Esophagus (tissue), 2 donors: Measurements from ENCODE around the gene PFDN5. TPM values are rescaled to one million over a fixed set of nuclear protein-coding genes. Genes with fewer than 3 reads are reported as not detected.

Experiments used
- H3K27ac ChIP-seq, 2 donors: one replicate each; pipeline ENCODE4 v1.5.1; 2013; ENCODE audit warnings: low read depth in 2 of 2, mild to moderate bottlenecking in 2 of 2, inconsistent platforms in 1 of 2, low read length in 1 of 2, moderate library complexity in 1 of 2
- H3K27me3 ChIP-seq, 2 donors: one replicate each; pipeline ENCODE4 v1.6.1; 2013; ENCODE audit warnings: low read length in 2 of 2, control low read depth in 1 of 2, mild to moderate bottlenecking in 1 of 2; ENCODE audit not compliant: insufficient read depth in 2 of 2, control insufficient read depth in 1 of 2
- H3K36me3 ChIP-seq, 2 donors: one replicate each; pipeline ENCODE4 v1.6.1; 2013; ENCODE audit warnings: low read length in 1 of 2; ENCODE audit not compliant: control insufficient read depth in 2 of 2, insufficient read depth in 2 of 2
- H3K4me1 ChIP-seq, 2 donors: one replicate each; pipeline ENCODE4 v1.6.1; 2013; ENCODE audit warnings: low read length in 1 of 2; ENCODE audit not compliant: control insufficient read depth in 2 of 2, insufficient read depth in 2 of 2
- H3K4me3 ChIP-seq, 2 donors: one replicate each; pipeline ENCODE4 v1.5.1; 2013; ENCODE audit warnings: low read length in 2 of 2, mild to moderate bottlenecking in 2 of 2, low read depth in 1 of 2, moderate library complexity in 1 of 2
- H3K9me3 ChIP-seq, 2 donors: one replicate each; pipeline ENCODE4 v1.6.1; 2013; ENCODE audit warnings: mild to moderate bottlenecking in 2 of 2, low read depth in 1 of 2, low read length in 1 of 2, moderate library complexity in 1 of 2; ENCODE audit not compliant: control insufficient read depth in 2 of 2, insufficient read depth in 1 of 2
- WGBS, 2 donors: extraction: QIAGEN DNeasy Blood & Tissue Kit; methylation state at CpG; one replicate each; pipeline ENCODE4 v1.1.7; 2013; 5-methylcytosine and 5-hydroxymethylcytosine counted together
- polyA plus RNA-seq, 2 donors: library from polyadenylated mRNA; stranded (reverse); fragments of 200-250 nt; gene quantifications; one replicate each; pipeline ENCODE4 v1.2.3, GENCODE V29; 2013
- donor health status: healthy with polysubstance abuse.
- donor health status: Bipolar disorder and iron deficiency.

Gene PFDN5
- 100 to 1,000 TPM; 612 to 762 TPM for polyA plus RNA-seq

GRCh38 chr12:53295070-53295890, at the start of gene PFDN5:
TSS of gene PFDN5 (plus strand) at chr12:53295542. CDS start at chr12:53295568, 26 bp downstream.
- Histone ChIP-seq H3K9me3 (no peaks in the 10 kb centered on the region), H3K4me1 (peaks cover 0 to 9% of the 10 kb centered on the region in 2 donors), H3K36me3 (peaks cover 0 to 26% of the 10 kb centered on the region in 2 donors), H3K27ac (peak within 1 kb of the TSS; percentile 92 to 95), H3K27me3 (no peaks in the 10 kb centered on the region), H3K4me3 (peak within 1 kb of the TSS; percentile 95)
- 1 to 2% methylated on average over 42 of the region's 42 CpGs for WGBS, 2 donors

- Histone ChIP-seq H3K27ac (peak overlapping the region; percentile 96 to 98), H3K4me1 (peaks cover 11 to 13% of the 10 kb centered on the region in 2 donors), H3K27me3 (no peaks in the 10 kb centered on the region), H3K4me3 (peak overlapping the region; percentile 91 to 94), H3K36me3 (peaks cover 0 to 19% of the 10 kb centered on the region in 2 donors), H3K9me3 (no peaks in the 10 kb centered on the region)
- 1% methylated on average over 39 to 51 of the region's 51 CpGs for WGBS, 2 donors
Observed at GRCh38 chr12:53251477-53252348, 43.6 kb upstream of the PFDN5 start.

- Histone ChIP-seq H3K27ac (peak overlapping the region; percentile 96 to 98), H3K27me3 (no peaks in the 10 kb centered on the region), H3K4me3 (peak overlapping the region; percentile 91 to 94), H3K9me3 (no peaks in the 10 kb centered on the region), H3K36me3 (peaks cover 0 to 19% of the 10 kb centered on the region in 2 donors), H3K4me1 (peaks cover 11 to 13% of the 10 kb centered on the region in 2 donors)
- 5 to 8% methylated on average over 19 of the region's 19 CpGs for WGBS, 2 donors
Observed at GRCh38 chr12:53252349-53252916, 42.9 kb upstream of the PFDN5 start.

GRCh38 chr12:53253298-53253697, 42.0 kb upstream of the PFDN5 start:
- Histone ChIP-seq H3K9me3 (no peaks in the 10 kb centered on the region), H3K27ac (peak overlapping the region; percentile 96 to 98), H3K36me3 (peaks cover 0 to 19% of the 10 kb centered on the region in 2 donors), H3K4me1 (peaks cover 11 to 13% of the 10 kb centered on the region in 2 donors), H3K4me3 (peak overlapping the region in 1 of 2 donors; percentile 91), H3K27me3 (no peaks in the 10 kb centered on the region)
- WGBS, 2 donors = 88 to 89% methylated on average over 13 of the region's 13 CpGs

GRCh38 chr12:53254816-53255545, 40.4 kb upstream of the PFDN5 start:
- peaks cover 11 to 13% of the 10 kb centered on the region in 2 donors for H3K4me1 ChIP-seq
- 93 to 94% methylated on average over 1 of the region's 1 CpG for WGBS, 2 donors
- no peak overlapping the region for H3K4me3 ChIP-seq
- no peaks in the 10 kb centered on the region for H3K9me3 ChIP-seq
- H3K27me3 ChIP-seq = no peaks in the 10 kb centered on the region
- H3K36me3 ChIP-seq = peaks cover 0 to 19% of the 10 kb centered on the region in 2 donors
- peak overlapping the region; percentile 17 to 73 for H3K27ac ChIP-seq

GRCh38 chr12:53255996-53256395, 39.3 kb upstream of the PFDN5 start:
- no peak overlapping the region for H3K27ac ChIP-seq
- H3K27me3 ChIP-seq = no peaks in the 10 kb centered on the region
- H3K36me3 ChIP-seq = peaks cover 0 to 19% of the 10 kb centered on the region in 2 donors
- no peak overlapping the region for H3K4me3 ChIP-seq
- 90 to 92% methylated on average over 3 of the region's 3 CpGs for WGBS, 2 donors
- H3K4me1 ChIP-seq = peaks cover 11 to 13% of the 10 kb centered on the region in 2 donors
- no peaks in the 10 kb centered on the region for H3K9me3 ChIP-seq

GRCh38 chr12:53258541-53259539, 36.5 kb upstream of the PFDN5 start:
- no peaks in the 10 kb centered on the region for H3K27me3 ChIP-seq
- H3K4me3 ChIP-seq = no peak overlapping the region
- no peak overlapping the region for H3K27ac ChIP-seq
- peaks cover 0 to 10% of the 10 kb centered on the region in 2 donors for H3K36me3 ChIP-seq
- H3K9me3 ChIP-seq = no peaks in the 10 kb centered on the region
- H3K4me1 ChIP-seq = peaks cover under 1 to 6% of the 10 kb centered on the region in 2 donors
- 71% methylated on average over 7 of the region's 7 CpGs for WGBS, 2 donors

GRCh38 chr12:53259891-53260290, 35.5 kb upstream of the PFDN5 start:
- WGBS, 2 donors = 90 to 95% methylated on average over 6 of the region's 6 CpGs
- Histone ChIP-seq H3K27me3 (no peaks in the 10 kb centered on the region), H3K36me3 (peaks cover 0 to 4% of the 10 kb centered on the region in 2 donors), H3K9me3 (no peaks in the 10 kb centered on the region), H3K27ac (no peak overlapping the region), H3K4me3 (no peak overlapping the region), H3K4me1 (peaks cover 0 to 6% of the 10 kb centered on the region in 2 donors)
